ENCODE measurements around the gene ITK.

ITK gene

GRCh38 chr5:157290156-157290980 lies 109.7 kb downstream of the ITK start:
- TF ChIP-seq USF1 (IDR thresholded peaks at IDR 0.05): no peak
- TF ChIP-seq CREB1 (IDR thresholded peaks at IDR 0.05; ENCODE audit: low read depth): no peak
- TF ChIP-seq TCF12 (IDR thresholded peaks at IDR 0.05; ENCODE audit: low read depth): no peak
- TF ChIP-seq TAF1 (IDR thresholded peaks at IDR 0.05; ENCODE audit: low read depth): no peak

- TF ChIP-seq EGR1 (IDR thresholded peaks at IDR 0.05) (no peak), NFIC (IDR thresholded peaks at IDR 0.05) (peak; percentile 58), REST (IDR thresholded peaks at IDR 0.05; ENCODE audit: low read depth) (no peak), TCF12 (IDR thresholded peaks at IDR 0.05; ENCODE audit: low read depth) (no peak), CEBPB (IDR thresholded peaks at IDR 0.05) (no peak), RAD21 (IDR thresholded peaks at IDR 0.05; ENCODE audit: low read depth) (no peak), YY1 (IDR thresholded peaks at IDR 0.05; ENCODE audit: low read depth) (no peak), ZBTB7A (IDR thresholded peaks at IDR 0.05; ENCODE audit: low read depth) (no peak), FOXM1 (IDR thresholded peaks at IDR 0.05; ENCODE audit: borderline replicate concordance, low read depth) (no peak), EP300 (IDR thresholded peaks at IDR 0.05; ENCODE audit: borderline replicate concordance) (no peak), CREB1 (IDR thresholded peaks at IDR 0.05; ENCODE audit: low read depth) (no peak), TAF1 (IDR thresholded peaks at IDR 0.05; ENCODE audit: low read depth) (no peak), MAX (IDR thresholded peaks at IDR 0.05) (peak; percentile 35; the same call in 1 of the 2 replicates), USF1 (IDR thresholded peaks at IDR 0.05) (no peak), TEAD4 (IDR thresholded peaks at IDR 0.05) (no peak)
Observed at GRCh38 chr5:157290981-157291711, 110.5 kb downstream of the ITK start.

GRCh38 chr5:157292599-157292998 lies 112.0 kb downstream of the ITK start:
- no peak for TF ChIP-seq RAD21 (IDR thresholded peaks at IDR 0.05; ENCODE audit: low read depth)
- TF ChIP-seq USF1 (IDR thresholded peaks at IDR 0.05): no peak
- TF ChIP-seq FOXM1 (IDR thresholded peaks at IDR 0.05; ENCODE audit: borderline replicate concordance, low read depth): no peak
- no peak for TF ChIP-seq CEBPB (IDR thresholded peaks at IDR 0.05)
- TF ChIP-seq CREB1 (IDR thresholded peaks at IDR 0.05; ENCODE audit: low read depth): no peak
- no peak for TF ChIP-seq NFIC (IDR thresholded peaks at IDR 0.05)
- TF ChIP-seq TAF1 (IDR thresholded peaks at IDR 0.05; ENCODE audit: low read depth): no peak
- TF ChIP-seq TCF12 (IDR thresholded peaks at IDR 0.05; ENCODE audit: low read depth): no peak
- TF ChIP-seq EGR1 (IDR thresholded peaks at IDR 0.05): no peak
- TF ChIP-seq ZBTB7A (IDR thresholded peaks at IDR 0.05; ENCODE audit: low read depth): no peak
- no peak for TF ChIP-seq TEAD4 (IDR thresholded peaks at IDR 0.05)
- TF ChIP-seq REST (IDR thresholded peaks at IDR 0.05; ENCODE audit: low read depth): no peak

GRCh38 chr5:157294407-157295091 lies 113.9 kb downstream of the ITK start:
- TF ChIP-seq EGR1 (IDR thresholded peaks at IDR 0.05): no peak
- TF ChIP-seq YY1 (IDR thresholded peaks at IDR 0.05; ENCODE audit: low read depth): no peak
- TF ChIP-seq NFIC (IDR thresholded peaks at IDR 0.05): no peak
- no peak for TF ChIP-seq FOXM1 (IDR thresholded peaks at IDR 0.05; ENCODE audit: borderline replicate concordance, low read depth)
- TF ChIP-seq CREB1 (IDR thresholded peaks at IDR 0.05; ENCODE audit: low read depth): no peak
- no peak for TF ChIP-seq MAX (IDR thresholded peaks at IDR 0.05)
- no peak for TF ChIP-seq REST (IDR thresholded peaks at IDR 0.05; ENCODE audit: low read depth)
- TF ChIP-seq ZBTB7A (IDR thresholded peaks at IDR 0.05; ENCODE audit: low read depth): no peak
- TF ChIP-seq USF1 (IDR thresholded peaks at IDR 0.05): no peak
- TF ChIP-seq TAF1 (IDR thresholded peaks at IDR 0.05; ENCODE audit: low read depth): no peak
- TF ChIP-seq CEBPB (IDR thresholded peaks at IDR 0.05): no peak
- TF ChIP-seq TEAD4 (IDR thresholded peaks at IDR 0.05): no peak
- no peak for TF ChIP-seq EP300 (IDR thresholded peaks at IDR 0.05; ENCODE audit: borderline replicate concordance)
- TF ChIP-seq TCF12 (IDR thresholded peaks at IDR 0.05; ENCODE audit: low read depth): no peak
- no peak for TF ChIP-seq RAD21 (IDR thresholded peaks at IDR 0.05; ENCODE audit: low read depth)

Measured in Ishikawa (cell line).